SK-N-MC (cell line): Measurements from ENCODE around the gene MAML2.

Experiments used
- EZH2 ChIP-seq: fragments of 200-600 bp; sonication (generic); IDR thresholded peaks from one replicate; pipeline ENCODE4 v1.6.1; 2017; ENCODE audit warnings: antibody characterized with exemption
- POLR2AphosphoS5 ChIP-seq: IDR thresholded peaks from 2 replicates; pipeline ENCODE4 v1.6.1; 2012; ENCODE audit warnings: mild to moderate bottlenecking, low read depth, low read length, borderline replicate concordance

GRCh38 chr11:96162816-96163499 lies 180.0 kb downstream of the MAML2 start:
- no peak; the same call in 1 of the 2 replicates for TF ChIP-seq POLR2AphosphoS5
- no peak for TF ChIP-seq EZH2
